Measurements from ENCODE around the gene FRMD4A. TPM values are rescaled to one million over a fixed set of nuclear protein-coding genes. Genes with fewer than 3 reads are reported as not detected.
"Not testable (repeated sequence)": the region's sequence is repeated elsewhere in the genome, so short reads cannot be mapped to it uniquely, and the experiment has no call there.

The FRMD4A gene
- total RNA-seq, 1 experiment from 2014 or later: 7.1 TPM

DNA sequence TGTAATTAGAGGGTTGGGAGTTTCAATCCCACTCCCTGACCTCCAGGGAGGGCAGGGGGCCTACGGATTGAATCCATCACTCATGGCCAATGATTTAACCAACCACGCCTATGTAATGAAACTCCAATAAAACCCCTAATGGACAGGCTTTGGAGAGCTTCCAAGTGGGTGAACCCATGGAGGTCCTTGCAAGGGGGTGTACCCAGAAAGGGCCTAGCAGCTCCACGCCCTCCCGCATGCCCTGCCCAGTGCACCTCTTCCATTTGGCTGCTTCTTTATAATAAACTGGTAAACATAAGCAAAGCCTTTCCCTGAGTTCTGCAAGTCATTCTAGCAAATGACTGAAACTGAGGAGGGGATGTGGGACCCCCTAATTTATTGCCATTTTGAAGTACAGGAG, 280.1 kb downstream of the FRMD4A start:
- Histone ChIP-seq H3K4me2 (ENCODE audit: low read length) (no peak overlapping the region), H2AFZ (ENCODE audit: low read length) (no peak overlapping the region), H3K9ac (ENCODE audit: low read length) (no peak overlapping the region), H3K27ac (ENCODE audit: low read length) (no peak overlapping the region), H3K27me3 (ENCODE audit: low read length) (no peaks in the 10 kb centered on the region), H4K20me1 (ENCODE audit: low read length) (no peaks in the 10 kb centered on the region), H3K79me2 (ENCODE audit: low read length) (no peaks in the 10 kb centered on the region), H3K4me1 (ENCODE audit: insufficient read depth, low read length) (no peaks in the 10 kb centered on the region), H3F3A (ENCODE audit: low read length, unreplicated experiment) (no peaks in the 10 kb centered on the region), H3K36me3 (ENCODE audit: low read depth, low read length) (no peaks in the 10 kb centered on the region), H3K9me2 (replicated peaks; ENCODE audit: low read length) (no peaks in the 10 kb centered on the region), H3K9me3 (ENCODE audit: low read length) (no peaks in the 10 kb centered on the region), H3K4me3 (ENCODE audit: low read length) (no peak overlapping the region)
- ChIA-PET POLR2A (ENCODE audit: unreplicated experiment) (no interaction called here), CTCF (no interaction called here)
- ATAC-seq (no peak), DNase-seq (no peak)
- no TSS peak for BruUV-seq (replicated peaks)
- no peak for TF ChIP-seq EZH2 (IDR thresholded peaks at IDR 0.05; ENCODE audit: low read length, unreplicated experiment)
- TF ChIP-seq, protein P1, sequence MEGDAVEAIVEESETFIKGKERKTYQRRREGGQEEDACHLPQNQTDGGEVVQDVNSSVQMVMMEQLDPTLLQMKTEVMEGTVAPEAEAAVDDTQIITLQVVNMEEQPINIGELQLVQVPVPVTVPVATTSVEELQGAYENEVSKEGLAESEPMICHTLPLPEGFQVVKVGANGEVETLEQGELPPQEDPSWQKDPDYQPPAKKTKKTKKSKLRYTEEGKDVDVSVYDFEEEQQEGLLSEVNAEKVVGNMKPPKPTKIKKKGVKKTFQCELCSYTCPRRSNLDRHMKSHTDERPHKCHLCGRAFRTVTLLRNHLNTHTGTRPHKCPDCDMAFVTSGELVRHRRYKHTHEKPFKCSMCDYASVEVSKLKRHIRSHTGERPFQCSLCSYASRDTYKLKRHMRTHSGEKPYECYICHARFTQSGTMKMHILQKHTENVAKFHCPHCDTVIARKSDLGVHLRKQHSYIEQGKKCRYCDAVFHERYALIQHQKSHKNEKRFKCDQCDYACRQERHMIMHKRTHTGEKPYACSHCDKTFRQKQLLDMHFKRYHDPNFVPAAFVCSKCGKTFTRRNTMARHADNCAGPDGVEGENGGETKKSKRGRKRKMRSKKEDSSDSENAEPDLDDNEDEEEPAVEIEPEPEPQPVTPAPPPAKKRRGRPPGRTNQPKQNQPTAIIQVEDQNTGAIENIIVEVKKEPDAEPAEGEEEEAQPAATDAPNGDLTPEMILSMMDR (conservative IDR thresholded peaks at IDR 0.05; ENCODE audit: low read depth, low read length): no peak
- TF ChIP-seq EZH2phosphoT487 (IDR thresholded peaks at IDR 0.05; ENCODE audit: borderline replicate concordance, low read length): no peak
- intact Hi-C loops (cut with micrococcal nuclease): no loop called here

DNA sequence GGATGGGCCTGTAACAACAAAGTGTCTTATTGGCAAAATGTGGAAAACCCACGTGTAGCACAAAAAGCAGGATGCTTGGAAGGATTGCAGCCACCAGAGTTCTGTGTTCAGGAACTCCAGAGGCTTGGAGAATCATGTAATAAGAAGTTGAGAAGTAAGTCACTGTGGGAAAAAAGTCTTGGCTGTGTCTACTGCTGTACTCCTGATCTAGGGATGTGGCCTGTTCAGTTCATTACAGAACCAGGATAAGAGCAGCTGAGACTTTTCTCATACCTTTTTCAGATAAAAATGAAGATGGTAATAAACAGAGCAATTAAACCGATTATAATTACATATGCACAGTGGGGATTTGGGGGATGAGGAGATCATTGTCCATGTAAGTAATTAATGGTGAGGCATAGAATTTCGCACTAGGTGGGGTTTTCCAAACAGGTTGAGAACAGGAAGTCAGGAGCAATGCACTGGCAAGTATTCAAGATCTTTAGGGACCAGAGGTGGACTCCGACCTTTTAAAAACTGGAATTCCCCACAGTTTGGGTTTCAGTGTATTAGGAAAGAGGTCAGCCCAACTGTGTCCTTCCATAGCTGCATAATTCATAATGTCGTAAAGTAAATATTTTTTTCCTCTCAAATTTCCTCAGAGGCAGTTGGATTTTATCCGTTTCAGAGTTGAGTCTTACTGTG, 281.7 kb downstream of the FRMD4A start:
- Histone ChIP-seq H3K9ac (ENCODE audit: low read length) (no peak overlapping the region), H3K4me3 (ENCODE audit: low read length) (no peak overlapping the region), H3K27ac (ENCODE audit: low read length) (no peak overlapping the region), H3K9me3 (ENCODE audit: low read length) (no peaks in the 10 kb centered on the region), H3F3A (ENCODE audit: low read length, unreplicated experiment) (no peaks in the 10 kb centered on the region), H4K20me1 (ENCODE audit: low read length) (no peaks in the 10 kb centered on the region), H3K4me1 (ENCODE audit: insufficient read depth, low read length) (no peaks in the 10 kb centered on the region), H3K4me2 (ENCODE audit: low read length) (no peak overlapping the region), H3K27me3 (ENCODE audit: low read length) (no peaks in the 10 kb centered on the region), H3K9me2 (replicated peaks; ENCODE audit: low read length) (no peaks in the 10 kb centered on the region), H2AFZ (ENCODE audit: low read length) (no peak overlapping the region), H3K36me3 (ENCODE audit: low read depth, low read length) (no peaks in the 10 kb centered on the region), H3K79me2 (ENCODE audit: low read length) (no peaks in the 10 kb centered on the region)
- ChIA-PET POLR2A (ENCODE audit: unreplicated experiment) (no interaction called here), CTCF (no interaction called here)
- intact Hi-C loops (cut with micrococcal nuclease): no loop called here
- TF ChIP-seq EZH2 (IDR thresholded peaks at IDR 0.05; ENCODE audit: low read length, unreplicated experiment) (no peak), EZH2phosphoT487 (IDR thresholded peaks at IDR 0.05; ENCODE audit: borderline replicate concordance, low read length) (no peak)
- TF ChIP-seq, protein P1 (conservative IDR thresholded peaks at IDR 0.05; ENCODE audit: low read depth, low read length): no peak
- no TSS peak for BruUV-seq (replicated peaks)
- ATAC-seq (no peak), DNase-seq (no peak)

DNA sequence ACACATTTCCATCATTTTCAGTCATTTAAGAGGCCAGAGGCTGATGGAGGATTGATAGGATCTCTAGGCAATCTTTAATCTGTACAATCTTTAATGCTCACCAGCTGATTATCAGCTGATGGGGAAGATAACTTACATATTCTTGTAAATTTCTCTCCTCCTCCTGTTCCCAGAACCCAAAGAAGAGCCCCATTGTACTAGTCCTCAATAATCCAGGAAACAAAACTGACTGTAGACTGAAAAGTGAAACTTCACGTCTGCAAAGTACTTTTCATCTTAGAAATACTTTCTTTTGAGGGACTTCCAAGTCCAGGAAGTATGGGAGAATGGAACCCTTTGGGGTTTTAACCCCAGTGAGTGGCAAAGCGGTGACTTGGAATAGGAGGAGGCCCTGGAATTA, 283.3 kb downstream of the FRMD4A start:
- Histone ChIP-seq H2AFZ (ENCODE audit: low read length) (no peak overlapping the region), H4K20me1 (ENCODE audit: low read length) (no peaks in the 10 kb centered on the region), H3K9me2 (replicated peaks; ENCODE audit: low read length) (no peaks in the 10 kb centered on the region), H3K4me3 (ENCODE audit: low read length) (no peak overlapping the region), H3K79me2 (ENCODE audit: low read length) (no peaks in the 10 kb centered on the region), H3K27me3 (ENCODE audit: low read length) (no peaks in the 10 kb centered on the region), H3K9me3 (ENCODE audit: low read length) (no peaks in the 10 kb centered on the region), H3K9ac (ENCODE audit: low read length) (no peak overlapping the region), H3K27ac (ENCODE audit: low read length) (no peak overlapping the region), H3F3A (ENCODE audit: low read length, unreplicated experiment) (no peaks in the 10 kb centered on the region), H3K4me2 (ENCODE audit: low read length) (no peak overlapping the region), H3K36me3 (ENCODE audit: low read depth, low read length) (no peaks in the 10 kb centered on the region), H3K4me1 (ENCODE audit: insufficient read depth, low read length) (no peaks in the 10 kb centered on the region)
- intact Hi-C loops (cut with micrococcal nuclease): no loop called here
- CTCF ChIA-PET: no interaction called here
- no peak for DNase-seq
- ATAC-seq: no peak
- BruUV-seq (replicated peaks): no TSS peak
- TF ChIP-seq, protein P1 (conservative IDR thresholded peaks at IDR 0.05; ENCODE audit: low read depth, low read length): no peak
- no peak for TF ChIP-seq EZH2 (IDR thresholded peaks at IDR 0.05; ENCODE audit: low read length, unreplicated experiment)
- no peak for TF ChIP-seq EZH2phosphoT487 (IDR thresholded peaks at IDR 0.05; ENCODE audit: borderline replicate concordance, low read length)
- POLR2A ChIA-PET (ENCODE audit: unreplicated experiment): no interaction called here

DNA sequence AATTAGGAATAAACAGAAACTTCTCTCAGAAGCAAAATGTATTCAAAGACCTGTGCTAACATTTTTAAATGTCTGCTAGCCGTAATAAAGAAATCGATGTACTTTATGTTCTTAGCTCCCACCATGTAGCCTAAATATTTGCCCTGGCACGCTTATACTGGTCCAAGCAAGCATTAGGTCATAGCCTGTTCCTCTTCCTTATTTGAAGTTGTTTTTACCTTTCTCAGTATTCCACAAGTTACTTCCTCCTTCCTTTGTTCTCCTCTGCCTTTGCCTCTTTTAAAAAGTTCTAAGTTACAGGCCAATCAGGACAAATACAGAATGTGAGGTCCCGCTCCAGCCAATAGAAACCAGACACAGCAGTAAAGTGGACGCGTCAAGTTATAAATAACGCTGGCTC, 288.7 kb downstream of the FRMD4A start:
- H3K4me3 ChIP-seq (ENCODE audit: low read length); H4K20me1 ChIP-seq (ENCODE audit: low read length); H3K27me3 ChIP-seq (ENCODE audit: low read length); H3K4me2 ChIP-seq (ENCODE audit: low read length); H3K9me3 ChIP-seq (ENCODE audit: low read length); H3K36me3 ChIP-seq (ENCODE audit: low read depth, low read length); H3F3A ChIP-seq (ENCODE audit: low read length, unreplicated experiment); DNase-seq; H3K9ac ChIP-seq (ENCODE audit: low read length); BruUV-seq (replicated peaks); H3K79me2 ChIP-seq (ENCODE audit: low read length); intact Hi-C loops (cut with micrococcal nuclease); H3K4me1 ChIP-seq (ENCODE audit: insufficient read depth, low read length); H2AFZ ChIP-seq (ENCODE audit: low read length); ATAC-seq; H3K9me2 ChIP-seq (replicated peaks; ENCODE audit: low read length); CTCF ChIA-PET; H3K27ac ChIP-seq (ENCODE audit: low read length): not testable (repeated sequence)
- POLR2A ChIA-PET (ENCODE audit: unreplicated experiment): interaction anchor here (0.5 kb wide), 1 partner anchor 1235 kb away, joined by 4 read pairs; no protein-coding TSS in a partner anchor
